BLaER1 (cell line): ENCODE data around the gene GARNL3.

Experiments
- H3K27ac ChIP-seq: shearing (Covaris generic); formaldehyde crosslinking; 2 replicates; pipeline ENCODE4 v1.8.1; 2022
- H3K27me3 ChIP-seq: shearing (Covaris generic); formaldehyde crosslinking; 2 replicates; pipeline ENCODE4 v1.8.1; 2022
- H3K36me3 ChIP-seq: shearing (Covaris generic); formaldehyde crosslinking; 2 replicates; pipeline ENCODE4 v1.8.1; 2022
- H3K4me1 ChIP-seq: shearing (Covaris generic); formaldehyde crosslinking; 2 replicates; pipeline ENCODE4 v1.8.1; 2022
- H3K4me2 ChIP-seq: shearing (Covaris generic); formaldehyde crosslinking; 2 replicates; pipeline ENCODE4 v1.8.1; 2022
- H3K4me3 ChIP-seq: shearing (Covaris generic); formaldehyde crosslinking; 2 replicates; pipeline ENCODE4 v1.8.1; 2022
- H3K9ac ChIP-seq: shearing (Covaris generic); formaldehyde crosslinking; 2 replicates; pipeline ENCODE4 v1.8.1; 2022
- H3K9me3 ChIP-seq: shearing (Covaris generic); formaldehyde crosslinking; 2 replicates; pipeline ENCODE4 v1.8.1; 2022
- H4K20me1 ChIP-seq: shearing (Covaris generic); formaldehyde crosslinking; 2 replicates; pipeline ENCODE4 v1.8.1; 2022
- Cebpa-rat ChIP-seq: shearing (Covaris generic); IDR thresholded peaks from 2 replicates; pipeline ENCODE4 v1.8.1; 2022

GARNL3 gene

DNA sequence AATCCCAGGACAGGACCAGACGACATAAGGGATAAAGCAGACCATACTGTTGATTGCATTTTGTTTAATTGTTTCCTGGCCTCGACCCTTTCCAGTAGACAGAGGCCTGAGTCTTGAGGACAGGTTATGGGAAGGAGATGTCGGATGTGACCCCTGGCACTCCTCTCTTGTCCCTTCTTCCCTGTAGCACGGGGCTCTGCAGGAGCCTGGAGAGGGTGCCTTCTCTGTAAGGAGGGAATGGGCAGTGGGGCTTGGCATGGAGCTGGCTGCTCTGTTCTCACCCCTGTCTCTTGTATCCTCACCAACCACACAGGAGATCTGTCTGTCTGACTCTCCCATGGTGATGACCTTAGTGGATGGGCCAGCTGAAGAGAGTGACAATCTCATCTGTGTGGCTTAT lies 92.3 kb downstream of the GARNL3 start:
- Histone ChIP-seq H3K4me1 (peaks cover 15% of the 10 kb centered on the region), H3K4me3 (no peak overlapping the region), H3K9me3 (no peaks in the 10 kb centered on the region), H3K4me2 (no peak overlapping the region), H4K20me1 (no peaks in the 10 kb centered on the region), H3K27me3 (no peaks in the 10 kb centered on the region), H3K9ac (no peak overlapping the region), H3K36me3 (peaks cover 4% of the 10 kb centered on the region; the same call in 1 of the 2 replicates), H3K27ac (no peak overlapping the region)
- no peak for TF ChIP-seq Cebpa-rat

DNA sequence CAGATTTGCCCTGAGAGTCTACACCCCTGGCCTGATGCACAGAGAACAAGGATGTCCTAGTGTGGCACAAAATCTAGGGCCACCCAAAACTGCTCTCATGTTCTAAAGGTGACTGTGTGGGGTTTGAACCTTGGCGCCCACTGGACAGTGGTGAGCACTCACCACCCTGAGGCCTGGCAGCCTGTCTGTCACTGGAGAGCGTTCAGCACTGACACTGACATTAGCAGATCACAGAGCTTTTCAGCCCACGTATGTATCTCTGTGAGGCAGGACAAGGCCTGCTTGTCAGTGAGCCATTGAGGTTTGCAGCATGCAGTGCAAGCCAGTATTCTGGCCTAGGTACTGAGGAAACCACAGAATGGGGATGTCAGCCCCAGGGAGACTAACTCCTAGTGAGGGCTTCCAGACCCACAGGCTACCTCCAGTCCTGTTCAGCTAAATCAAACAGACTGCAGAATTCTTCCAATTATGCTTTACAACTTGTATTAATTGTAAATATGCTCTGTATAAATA lies 93.5 kb downstream of the GARNL3 start:
- no peak overlapping the region for H3K4me2 ChIP-seq
- no peak overlapping the region for H3K9ac ChIP-seq
- no peak overlapping the region for H3K27ac ChIP-seq
- H3K4me3 ChIP-seq: no peak overlapping the region
- no peak for TF ChIP-seq Cebpa-rat
- peaks cover 4% of the 10 kb centered on the region; the same call in 1 of the 2 replicates for H3K36me3 ChIP-seq
- no peaks in the 10 kb centered on the region for H3K27me3 ChIP-seq
- H3K4me1 ChIP-seq: peaks cover 15% of the 10 kb centered on the region
- no peaks in the 10 kb centered on the region for H4K20me1 ChIP-seq
- H3K9me3 ChIP-seq: no peaks in the 10 kb centered on the region

DNA sequence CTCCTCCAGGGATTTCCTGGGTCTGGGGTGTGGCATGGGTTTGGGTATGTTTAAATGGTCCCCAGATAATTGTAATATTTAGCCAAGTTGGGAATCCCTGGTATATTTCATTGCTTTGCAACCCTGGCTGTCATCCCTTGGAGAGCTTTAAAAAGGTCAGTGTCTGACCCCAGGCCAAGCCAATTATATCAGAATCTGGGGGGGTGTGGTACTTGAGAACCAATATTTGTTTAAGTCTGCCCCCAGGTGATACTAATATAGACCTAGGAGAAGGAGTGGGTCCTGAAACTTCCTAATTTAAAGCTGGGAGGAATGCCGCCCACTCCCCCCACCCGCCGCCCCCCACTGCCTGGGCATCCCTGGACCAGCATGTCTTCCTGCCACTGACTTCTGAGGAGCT lies 94.2 kb downstream of the GARNL3 start:
- Histone ChIP-seq H3K9ac (no peak overlapping the region), H3K36me3 (peaks cover 4% of the 10 kb centered on the region; the same call in 1 of the 2 replicates), H3K27ac (no peak overlapping the region), H3K9me3 (no peaks in the 10 kb centered on the region), H3K4me1 (peaks cover 10% of the 10 kb centered on the region), H3K4me3 (no peak overlapping the region), H3K27me3 (no peaks in the 10 kb centered on the region), H3K4me2 (no peak overlapping the region), H4K20me1 (no peaks in the 10 kb centered on the region)
- TF ChIP-seq Cebpa-rat: no peak

DNA sequence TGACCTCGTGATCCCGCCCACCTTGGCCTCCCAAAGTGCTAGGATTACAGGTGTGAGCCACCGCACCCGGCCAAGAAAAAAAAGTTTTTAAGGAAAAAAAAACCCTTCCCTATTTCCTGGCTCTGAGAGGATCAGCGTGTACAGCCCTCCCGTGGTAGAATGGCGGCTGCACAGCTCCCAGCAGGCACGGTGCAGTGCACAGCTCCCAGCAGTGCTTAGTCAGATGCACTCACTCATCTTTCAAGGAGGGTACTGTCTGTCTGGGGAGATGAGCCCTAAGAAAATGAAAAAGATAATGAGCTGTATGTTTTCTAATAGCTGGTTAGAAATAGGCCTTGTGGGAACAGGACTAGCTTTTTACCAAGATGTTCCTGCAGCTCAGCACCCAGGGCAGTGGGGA lies 95.7 kb downstream of the GARNL3 start:
- no peak overlapping the region for H3K9ac ChIP-seq
- no peaks in the 10 kb centered on the region for H3K9me3 ChIP-seq
- H3K4me3 ChIP-seq: no peak overlapping the region
- no peak overlapping the region for H3K4me2 ChIP-seq
- peaks cover 6% of the 10 kb centered on the region; the same call in 1 of the 2 replicates for H3K4me1 ChIP-seq
- no peak for TF ChIP-seq Cebpa-rat
- H3K36me3 ChIP-seq: peaks cover 11% of the 10 kb centered on the region; the same call in 1 of the 2 replicates
- H3K27ac ChIP-seq: no peak overlapping the region
- no peaks in the 10 kb centered on the region for H3K27me3 ChIP-seq
- H4K20me1 ChIP-seq: no peaks in the 10 kb centered on the region

DNA sequence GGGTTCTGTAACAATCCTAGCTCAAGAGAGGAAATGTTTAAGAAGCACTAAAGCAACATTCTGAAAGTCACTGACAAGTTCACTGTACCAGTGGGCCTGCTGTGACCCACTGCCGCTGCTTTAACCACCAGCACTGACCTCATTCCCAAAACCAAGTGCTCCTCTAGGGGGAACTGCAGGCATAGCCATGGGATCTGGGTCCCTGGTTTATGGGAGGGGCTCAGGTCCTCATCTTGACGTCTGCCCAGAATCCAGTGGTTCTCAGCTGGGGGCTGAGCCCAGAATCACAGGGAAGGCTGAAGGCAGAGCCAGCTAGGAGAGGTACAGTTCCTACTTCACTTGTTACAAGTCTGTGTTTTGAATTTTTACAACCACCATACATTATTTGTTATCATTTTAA lies 96.3 kb downstream of the GARNL3 start:
- Histone ChIP-seq H3K27me3 (no peaks in the 10 kb centered on the region), H3K9ac (no peak overlapping the region), H3K4me2 (no peak overlapping the region), H3K9me3 (no peaks in the 10 kb centered on the region), H3K27ac (no peak overlapping the region), H4K20me1 (no peaks in the 10 kb centered on the region), H3K4me3 (no peak overlapping the region), H3K36me3 (peaks cover 15% of the 10 kb centered on the region; the same call in 1 of the 2 replicates), H3K4me1 (peaks cover 6% of the 10 kb centered on the region; the same call in 1 of the 2 replicates)
- TF ChIP-seq Cebpa-rat: no peak

DNA sequence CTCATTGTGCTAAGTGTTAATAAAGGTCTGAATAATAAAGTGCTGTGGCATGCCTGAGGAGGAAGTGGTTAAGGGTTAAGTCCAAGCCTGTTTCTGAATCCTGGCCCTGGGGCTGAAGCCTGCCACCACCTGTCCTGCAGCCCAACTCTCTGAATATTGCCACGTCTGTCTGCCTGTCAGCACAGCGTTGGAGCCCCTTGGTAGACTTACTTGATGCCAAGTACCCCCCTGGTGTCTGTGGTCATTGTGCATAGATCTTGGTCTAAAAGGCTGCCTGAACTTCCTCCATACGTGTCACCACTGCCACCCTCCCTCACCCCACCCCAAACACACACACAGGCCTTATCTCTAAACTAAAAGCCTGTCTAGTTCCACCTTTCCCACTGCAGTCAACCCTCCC lies 97.0 kb downstream of the GARNL3 start:
- H3K4me1 ChIP-seq: peaks cover 6% of the 10 kb centered on the region; the same call in 1 of the 2 replicates
- H3K27ac ChIP-seq: no peak overlapping the region
- no peak overlapping the region for H3K9ac ChIP-seq
- H3K9me3 ChIP-seq: no peaks in the 10 kb centered on the region
- H3K4me2 ChIP-seq: no peak overlapping the region
- H3K4me3 ChIP-seq: no peak overlapping the region
- peaks cover 15% of the 10 kb centered on the region; the same call in 1 of the 2 replicates for H3K36me3 ChIP-seq
- H3K27me3 ChIP-seq: no peaks in the 10 kb centered on the region
- no peaks in the 10 kb centered on the region for H4K20me1 ChIP-seq
- TF ChIP-seq Cebpa-rat: no peak

DNA sequence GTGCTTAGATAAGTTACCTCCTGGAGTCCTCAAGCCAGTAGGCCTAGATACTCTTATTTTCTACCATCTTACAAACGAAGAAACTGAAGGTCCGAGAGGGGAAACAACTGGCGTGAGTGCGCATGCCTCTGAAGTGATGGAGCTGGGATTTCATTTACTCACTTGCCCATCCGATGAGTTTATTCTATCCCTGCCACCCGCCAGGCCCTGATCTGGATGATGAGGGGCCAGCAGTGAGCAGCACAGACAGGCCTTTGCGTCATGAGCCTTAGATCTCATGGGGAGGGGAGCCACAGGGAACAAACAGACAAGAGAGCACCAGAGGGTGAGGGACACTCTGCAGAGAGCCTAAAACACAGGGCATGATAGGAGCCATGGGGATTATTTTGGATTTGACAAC lies 98.3 kb downstream of the GARNL3 start:
- Histone ChIP-seq H4K20me1 (no peaks in the 10 kb centered on the region), H3K4me1 (peaks cover 6% of the 10 kb centered on the region; the same call in 1 of the 2 replicates), H3K36me3 (peaks cover 11% of the 10 kb centered on the region; the same call in 1 of the 2 replicates), H3K27me3 (no peaks in the 10 kb centered on the region), H3K9me3 (no peaks in the 10 kb centered on the region), H3K27ac (no peak overlapping the region), H3K4me2 (no peak overlapping the region), H3K9ac (no peak overlapping the region), H3K4me3 (no peak overlapping the region)
- no peak for TF ChIP-seq Cebpa-rat

DNA sequence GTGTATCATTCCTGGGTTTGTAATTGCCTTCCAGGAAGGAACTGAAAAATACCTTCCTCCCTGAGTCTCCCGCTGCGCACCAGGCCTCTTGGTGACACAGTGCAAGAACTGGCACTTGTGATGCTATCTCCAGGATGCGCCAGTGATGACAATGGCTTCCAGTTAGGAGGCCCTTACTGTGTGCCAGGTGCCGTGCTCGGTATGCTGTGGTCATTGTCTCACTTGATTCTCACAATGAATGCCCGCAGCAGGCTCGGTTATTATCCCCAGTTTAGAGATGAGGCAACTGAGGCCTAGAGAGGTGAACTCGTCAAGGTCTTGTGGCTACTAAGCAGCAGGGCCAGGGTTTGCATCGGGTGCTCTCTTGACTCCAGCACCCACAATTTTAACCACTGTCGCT lies 100.9 kb downstream of the GARNL3 start:
- Histone ChIP-seq H4K20me1 (no peaks in the 10 kb centered on the region), H3K4me3 (no peak overlapping the region), H3K27ac (no peak overlapping the region), H3K4me1 (peaks cover 6% of the 10 kb centered on the region; the same call in 1 of the 2 replicates), H3K9ac (no peak overlapping the region), H3K27me3 (no peaks in the 10 kb centered on the region), H3K36me3 (0 out of 2 replicates have a peak, but pooled peaks cover 11% of the 10 kb centered on the region), H3K4me2 (no peak overlapping the region), H3K9me3 (no peaks in the 10 kb centered on the region)
- no peak for TF ChIP-seq Cebpa-rat

DNA sequence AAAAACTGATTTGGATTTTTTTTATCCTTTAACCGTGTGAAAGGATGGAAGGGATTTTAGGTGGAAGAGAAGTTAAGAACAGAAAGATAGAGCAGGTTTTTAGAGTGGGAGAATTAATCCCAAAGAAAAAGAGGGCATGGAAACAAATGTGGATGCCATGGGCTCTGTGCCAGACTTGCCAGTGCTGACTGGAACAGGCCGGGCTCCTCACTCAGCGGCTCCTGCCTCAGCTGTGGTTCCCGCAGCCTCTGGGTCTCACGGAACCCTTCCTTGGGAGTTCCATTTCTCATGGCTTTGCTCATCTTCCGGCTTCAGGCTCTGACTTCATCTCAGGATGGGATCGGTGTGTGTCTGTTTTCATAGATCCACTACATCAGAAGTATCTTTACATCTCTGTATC lies 102.0 kb downstream of the GARNL3 start:
- H3K4me1 ChIP-seq: peaks cover 1% of the 10 kb centered on the region; the same call in 1 of the 2 replicates
- H3K36me3 ChIP-seq: 0 out of 2 replicates have a peak, but pooled peaks cover 11% of the 10 kb centered on the region
- H4K20me1 ChIP-seq: no peaks in the 10 kb centered on the region
- H3K9me3 ChIP-seq: no peaks in the 10 kb centered on the region
- no peak for TF ChIP-seq Cebpa-rat
- H3K27me3 ChIP-seq: no peaks in the 10 kb centered on the region
- no peak overlapping the region for H3K9ac ChIP-seq
- no peak overlapping the region for H3K27ac ChIP-seq
- no peak overlapping the region for H3K4me3 ChIP-seq
- no peak overlapping the region for H3K4me2 ChIP-seq

DNA sequence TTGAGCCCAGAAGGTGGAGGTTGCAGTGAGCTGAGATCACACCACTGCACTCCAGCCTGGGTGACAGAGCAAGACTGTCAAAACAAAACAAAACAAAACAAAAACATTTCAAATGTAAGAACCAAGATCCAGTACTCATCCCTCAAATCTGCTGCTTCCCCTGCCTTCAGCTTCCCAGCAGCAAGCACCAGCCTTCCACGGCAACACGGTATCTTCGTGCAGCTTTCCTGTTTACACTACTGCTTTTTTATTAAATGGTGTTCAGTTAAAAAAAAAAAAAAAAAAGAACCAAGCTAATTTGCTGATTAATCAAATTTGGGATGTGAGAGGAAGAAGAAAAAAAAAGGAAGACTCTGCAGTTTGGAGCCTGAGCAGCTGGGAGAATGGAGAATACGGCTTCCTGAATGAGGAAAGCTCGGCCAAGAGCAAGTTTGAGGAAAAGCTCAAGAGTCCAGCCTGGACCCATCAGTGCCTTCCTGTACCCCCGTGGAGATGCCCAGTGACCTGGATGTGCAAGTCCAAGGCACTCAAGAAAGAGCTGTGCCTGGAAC lies 104.4 kb downstream of the GARNL3 start:
- no peaks in the 10 kb centered on the region for H4K20me1 ChIP-seq
- H3K27ac ChIP-seq: no peak overlapping the region
- H3K4me3 ChIP-seq: no peak overlapping the region
- no peaks in the 10 kb centered on the region for H3K9me3 ChIP-seq
- no peak overlapping the region for H3K9ac ChIP-seq
- no peaks in the 10 kb centered on the region for H3K4me1 ChIP-seq
- H3K4me2 ChIP-seq: no peak overlapping the region
- no peaks in the 10 kb centered on the region for H3K27me3 ChIP-seq
- TF ChIP-seq Cebpa-rat: no peak
- 0 out of 2 replicates have a peak, but pooled peaks cover 11% of the 10 kb centered on the region for H3K36me3 ChIP-seq
